Measurements from ENCODE around the gene SYVN1. TPM values are rescaled to one million over a fixed set of nuclear protein-coding genes. Genes with fewer than 3 reads are reported as not detected.

SYVN1 gene
- polyA plus RNA-seq, 2 of the 4 experiments (the other 2 are of a cell fraction), result 21.4 to 25.1 TPM

DNA sequence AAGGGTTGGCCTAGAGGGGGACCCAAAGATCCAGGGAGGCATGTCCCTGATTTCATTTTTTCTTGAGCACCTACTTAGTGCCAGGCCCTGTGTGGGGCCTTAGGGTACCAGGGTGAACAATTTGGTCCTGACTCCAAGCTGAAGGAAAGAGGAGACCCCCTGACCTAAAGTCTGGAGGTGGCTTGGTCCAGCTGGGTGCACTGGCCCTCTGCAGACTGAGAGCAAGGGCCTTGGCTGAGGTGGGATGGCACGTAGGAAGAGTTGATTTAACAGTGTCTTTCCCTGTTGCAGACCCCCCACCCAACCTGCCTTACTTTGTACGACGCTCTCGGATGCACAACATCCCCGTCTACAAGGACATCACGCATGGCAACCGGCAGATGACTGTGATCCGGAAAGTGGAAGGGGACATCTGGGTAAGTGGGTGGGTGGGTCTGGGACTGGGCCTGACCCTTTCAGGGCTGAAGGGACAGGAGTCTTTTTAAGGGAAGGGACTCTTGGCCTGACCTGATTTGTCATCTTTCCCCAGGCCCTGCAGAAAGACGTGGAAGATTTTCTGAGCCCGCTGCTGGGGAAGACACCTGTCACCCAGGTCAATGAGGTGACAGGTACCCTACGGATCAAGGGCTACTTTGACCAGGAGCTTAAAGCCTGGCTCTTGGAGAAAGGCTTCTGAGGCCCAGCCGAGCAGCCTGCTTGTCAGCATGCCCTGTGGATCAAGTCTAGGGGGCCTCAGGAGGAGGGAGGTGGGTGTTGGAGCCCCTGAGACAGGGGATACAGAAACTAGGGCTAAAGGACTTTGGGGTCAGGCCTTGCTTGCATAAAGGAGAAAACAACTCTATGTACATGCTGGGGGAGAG lies 8.9 kb downstream of the SYVN1 start:
- DNase-seq (ENCODE audit: low read depth in 1 of 2, low spot score in 1 of 2) (no peak), FAIRE-seq (no peak), ATAC-seq (no peak)
- Histone ChIP-seq H3K4me1 (peaks cover 12% of the 10 kb centered on the region; the same call in 2 of the 3 replicates), H3K4me2 (no peak overlapping the region), H3K9me3 (no peaks in the 10 kb centered on the region), H3K27ac (no peak overlapping the region), H3K4me3 (no peak overlapping the region)
- TF ChIP-seq, protein P1, sequence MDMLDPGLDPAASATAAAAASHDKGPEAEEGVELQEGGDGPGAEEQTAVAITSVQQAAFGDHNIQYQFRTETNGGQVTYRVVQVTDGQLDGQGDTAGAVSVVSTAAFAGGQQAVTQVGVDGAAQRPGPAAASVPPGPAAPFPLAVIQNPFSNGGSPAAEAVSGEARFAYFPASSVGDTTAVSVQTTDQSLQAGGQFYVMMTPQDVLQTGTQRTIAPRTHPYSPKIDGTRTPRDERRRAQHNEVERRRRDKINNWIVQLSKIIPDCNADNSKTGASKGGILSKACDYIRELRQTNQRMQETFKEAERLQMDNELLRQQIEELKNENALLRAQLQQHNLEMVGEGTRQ (IDR thresholded peaks at IDR 0.05), result no peak
- TF ChIP-seq ZSCAN20 (CRISPR knock-in tag; IDR thresholded peaks at IDR 0.05) (no peak), RNF2 (IDR thresholded peaks at IDR 0.05; ENCODE audit: borderline replicate concordance, low read depth) (no peak), SREBF2 (IDR thresholded peaks at IDR 0.05) (no peak), EP300 (IDR thresholded peaks at IDR 0.05) (no peak), NFE2L2 (conservative IDR thresholded peaks at IDR 0.05; ENCODE audit: low read length) (no peak)
- TF ChIP-seq, protein P2, sequence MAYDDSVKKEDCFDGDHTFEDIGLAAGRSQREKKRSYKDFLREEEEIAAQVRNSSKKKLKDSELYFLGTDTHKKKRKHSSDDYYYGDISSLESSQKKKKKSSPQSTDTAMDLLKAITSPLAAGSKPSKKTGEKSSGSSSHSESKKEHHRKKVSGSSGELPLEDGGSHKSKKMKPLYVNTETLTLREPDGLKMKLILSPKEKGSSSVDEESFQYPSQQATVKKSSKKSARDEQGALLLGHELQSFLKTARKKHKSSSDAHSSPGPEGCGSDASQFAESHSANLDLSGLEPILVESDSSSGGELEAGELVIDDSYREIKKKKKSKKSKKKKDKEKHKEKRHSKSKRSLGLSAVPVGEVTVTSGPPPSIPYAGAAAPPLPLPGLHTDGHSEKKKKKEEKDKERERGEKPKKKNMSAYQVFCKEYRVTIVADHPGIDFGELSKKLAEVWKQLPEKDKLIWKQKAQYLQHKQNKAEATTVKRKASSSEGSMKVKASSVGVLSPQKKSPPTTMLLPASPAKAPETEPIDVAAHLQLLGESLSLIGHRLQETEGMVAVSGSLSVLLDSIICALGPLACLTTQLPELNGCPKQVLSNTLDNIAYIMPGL (CRISPR knock-in tag; IDR thresholded peaks at IDR 0.05; ENCODE audit: borderline replicate concordance), result no peak
- TF ChIP-seq, protein P3, sequence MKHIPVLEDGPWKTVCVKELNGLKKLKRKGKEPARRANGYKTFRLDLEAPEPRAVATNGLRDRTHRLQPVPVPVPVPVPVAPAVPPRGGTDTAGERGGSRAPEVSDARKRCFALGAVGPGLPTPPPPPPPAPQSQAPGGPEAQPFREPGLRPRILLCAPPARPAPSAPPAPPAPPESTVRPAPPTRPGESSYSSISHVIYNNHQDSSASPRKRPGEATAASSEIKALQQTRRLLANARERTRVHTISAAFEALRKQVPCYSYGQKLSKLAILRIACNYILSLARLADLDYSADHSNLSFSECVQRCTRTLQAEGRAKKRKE (CRISPR knock-in tag; IDR thresholded peaks at IDR 0.05; ENCODE audit: low read depth), result no peak
- TF ChIP-seq, protein P4, sequence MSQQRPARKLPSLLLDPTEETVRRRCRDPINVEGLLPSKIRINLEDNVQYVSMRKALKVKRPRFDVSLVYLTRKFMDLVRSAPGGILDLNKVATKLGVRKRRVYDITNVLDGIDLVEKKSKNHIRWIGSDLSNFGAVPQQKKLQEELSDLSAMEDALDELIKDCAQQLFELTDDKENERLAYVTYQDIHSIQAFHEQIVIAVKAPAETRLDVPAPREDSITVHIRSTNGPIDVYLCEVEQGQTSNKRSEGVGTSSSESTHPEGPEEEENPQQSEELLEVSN (IDR thresholded peaks at IDR 0.05; ENCODE audit: borderline replicate concordance, low read depth), result no peak
- TF ChIP-seq, protein P5, sequence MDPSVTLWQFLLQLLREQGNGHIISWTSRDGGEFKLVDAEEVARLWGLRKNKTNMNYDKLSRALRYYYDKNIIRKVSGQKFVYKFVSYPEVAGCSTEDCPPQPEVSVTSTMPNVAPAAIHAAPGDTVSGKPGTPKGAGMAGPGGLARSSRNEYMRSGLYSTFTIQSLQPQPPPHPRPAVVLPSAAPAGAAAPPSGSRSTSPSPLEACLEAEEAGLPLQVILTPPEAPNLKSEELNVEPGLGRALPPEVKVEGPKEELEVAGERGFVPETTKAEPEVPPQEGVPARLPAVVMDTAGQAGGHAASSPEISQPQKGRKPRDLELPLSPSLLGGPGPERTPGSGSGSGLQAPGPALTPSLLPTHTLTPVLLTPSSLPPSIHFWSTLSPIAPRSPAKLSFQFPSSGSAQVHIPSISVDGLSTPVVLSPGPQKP (IDR thresholded peaks at IDR 0.05; ENCODE audit: low read depth, low read length), result no peak
- ChIA-PET CTCF (interaction anchor here (0.6 to 7.3 kb wide), 5 partner anchors 6 to 205 kb away, joined by 3 to 75 read pairs (median 3); partner anchors contain the start of genes ARL2, CAPN1, FAU and MRPL49), POLR2A (interaction anchor here (0.5 to 2.0 kb wide), 3 partner anchors 9 to 33 kb away, joined by 5 to 12 read pairs (median 5); partner anchors contain the start of gene SYVN1)
- 83% methylated on average over 10 of the region's 12 CpGs for WGBS (ENCODE audit: missing lambda C conversion rate)

DNA sequence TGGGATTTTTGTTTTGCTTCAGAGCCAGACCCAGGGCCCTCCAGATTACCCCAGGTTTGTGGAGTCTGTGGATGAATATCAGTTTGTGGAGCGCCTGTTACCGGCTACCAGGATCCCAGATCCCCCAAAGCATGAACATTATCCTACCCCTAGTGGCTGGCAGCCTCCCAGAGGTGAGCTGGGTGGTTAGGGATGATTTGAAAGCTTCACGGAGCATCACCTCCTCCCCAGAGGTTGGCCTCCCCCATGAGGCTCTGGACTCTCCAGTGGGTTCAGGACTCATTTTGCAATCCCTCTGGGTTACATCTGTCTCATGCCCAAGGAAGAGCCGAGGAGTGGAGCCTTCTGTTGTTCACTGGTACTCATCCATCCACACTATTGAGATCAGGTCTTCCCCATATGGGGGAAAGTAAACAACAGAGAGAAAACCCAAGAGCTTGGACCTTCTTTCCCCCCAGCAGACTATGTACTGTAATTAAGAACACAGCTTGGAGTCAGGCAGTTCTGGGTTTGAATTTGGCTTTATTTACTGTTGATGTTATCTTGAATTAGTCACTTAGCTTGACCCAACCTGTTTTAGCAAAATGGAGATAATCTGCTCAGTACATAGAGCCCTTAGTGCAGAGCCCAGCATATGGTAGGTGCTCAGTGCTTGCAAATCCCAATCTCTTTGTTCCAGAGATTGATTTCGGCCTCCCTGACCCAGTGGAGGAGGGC lies 9.7 kb downstream of the SYVN1 start:
- ATAC-seq (no peak), FAIRE-seq (no peak), DNase-seq (ENCODE audit: low read depth in 1 of 2, low spot score in 1 of 2) (no peak)
- H3K4me1 ChIP-seq, result peaks cover 19% of the 10 kb centered on the region; the same call in 2 of the 3 replicates
- ChIA-PET CTCF (interaction anchor here (0.9 to 1.3 kb wide), 2 partner anchors 57 to 206 kb away, joined by 3 read pairs; partner anchors contain the start of gene CAPN1), POLR2A (interaction anchor here (2.0 kb wide), 1 partner anchor 10 kb away, joined by 12 read pairs; the partner anchor contains the start of gene SYVN1)
- no peak overlapping the region for H3K4me3 ChIP-seq
- TF ChIP-seq FOXS1 (CRISPR knock-in tag; IDR thresholded peaks at IDR 0.05) (no peak), POLR2AphosphoS2 (conservative IDR thresholded peaks at IDR 0.05; ENCODE audit: low read length) (no peak), CHD4 (IDR thresholded peaks at IDR 0.05; ENCODE audit: borderline replicate concordance) (no peak), ZNF302 (CRISPR knock-in tag; IDR thresholded peaks at IDR 0.05) (no peak), SMC3 (IDR thresholded peaks at IDR 0.05) (no peak)
- TF ChIP-seq, protein P6, sequence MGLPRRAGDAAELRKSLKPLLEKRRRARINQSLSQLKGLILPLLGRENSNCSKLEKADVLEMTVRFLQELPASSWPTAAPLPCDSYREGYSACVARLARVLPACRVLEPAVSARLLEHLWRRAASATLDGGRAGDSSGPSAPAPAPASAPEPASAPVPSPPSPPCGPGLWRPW (IDR thresholded peaks at IDR 0.05), result no peak
- H3K9me3 ChIP-seq, result no peaks in the 10 kb centered on the region
- H3K4me2 ChIP-seq, result no peak overlapping the region
- 97% methylated on average over 5 of the region's 5 CpGs for WGBS (ENCODE audit: missing lambda C conversion rate)
- H3K27ac ChIP-seq, result no peak overlapping the region
